Measurements from ENCODE around the gene CARD8.
A peak's percentile ranks its signal among the peaks of the same experiment; 100 is the strongest.

CARD8 gene

GRCh38 chr19:48255376-48256303 lies at the start of gene CARD8:
TSS of gene CARD8 (minus strand) at chr19:48255912. CDS start at chr19:48241020, 14,892 bp downstream.
- Histone ChIP-seq H3K27me3 (ENCODE audit: insufficient read depth, low read depth, severe bottlenecking) (no peaks in the 10 kb centered on the region), H3K36me3 (no peaks in the 10 kb centered on the region), H3K27ac (peak within 1 kb of the TSS; percentile 93), H3K4me3 (ENCODE audit: low read depth, low read length) (peak within 1 kb of the TSS; percentile 63), H3K9me3 (ENCODE audit: severe bottlenecking) (no peaks in the 10 kb centered on the region)
- DNase-seq: peak; percentile 79
- TF ChIP-seq, protein P1, sequence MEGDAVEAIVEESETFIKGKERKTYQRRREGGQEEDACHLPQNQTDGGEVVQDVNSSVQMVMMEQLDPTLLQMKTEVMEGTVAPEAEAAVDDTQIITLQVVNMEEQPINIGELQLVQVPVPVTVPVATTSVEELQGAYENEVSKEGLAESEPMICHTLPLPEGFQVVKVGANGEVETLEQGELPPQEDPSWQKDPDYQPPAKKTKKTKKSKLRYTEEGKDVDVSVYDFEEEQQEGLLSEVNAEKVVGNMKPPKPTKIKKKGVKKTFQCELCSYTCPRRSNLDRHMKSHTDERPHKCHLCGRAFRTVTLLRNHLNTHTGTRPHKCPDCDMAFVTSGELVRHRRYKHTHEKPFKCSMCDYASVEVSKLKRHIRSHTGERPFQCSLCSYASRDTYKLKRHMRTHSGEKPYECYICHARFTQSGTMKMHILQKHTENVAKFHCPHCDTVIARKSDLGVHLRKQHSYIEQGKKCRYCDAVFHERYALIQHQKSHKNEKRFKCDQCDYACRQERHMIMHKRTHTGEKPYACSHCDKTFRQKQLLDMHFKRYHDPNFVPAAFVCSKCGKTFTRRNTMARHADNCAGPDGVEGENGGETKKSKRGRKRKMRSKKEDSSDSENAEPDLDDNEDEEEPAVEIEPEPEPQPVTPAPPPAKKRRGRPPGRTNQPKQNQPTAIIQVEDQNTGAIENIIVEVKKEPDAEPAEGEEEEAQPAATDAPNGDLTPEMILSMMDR (IDR thresholded peaks at IDR 0.05; ENCODE audit: low read depth, low read length): no peak

DNA sequence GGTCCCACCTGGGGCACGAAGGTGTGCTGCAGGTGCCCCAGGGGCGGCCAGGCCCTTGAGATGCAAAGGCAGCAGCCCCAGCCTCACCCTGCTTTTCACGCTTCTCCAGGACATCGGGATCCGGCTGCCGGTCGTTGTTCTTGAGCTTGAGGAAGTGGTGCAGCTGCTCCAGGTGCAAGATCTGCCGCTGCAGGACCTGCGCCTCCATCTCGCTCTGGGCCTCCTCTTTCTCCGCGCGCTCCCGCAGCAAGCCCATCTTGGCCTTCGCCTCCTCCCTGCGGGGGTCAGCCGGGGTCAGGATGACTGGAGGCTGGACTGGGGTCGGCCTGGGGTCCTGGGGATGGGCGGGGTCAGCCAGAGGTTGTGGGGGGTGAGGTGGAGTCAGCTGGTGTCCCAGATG lies 48.2 kb upstream of the CARD8 start:
- Histone ChIP-seq H3K27me3 (ENCODE audit: insufficient read depth, low read depth, severe bottlenecking) (no peaks in the 10 kb centered on the region), H3K27ac (no peak overlapping the region), H3K4me3 (ENCODE audit: low read depth, low read length) (no peak overlapping the region), H3K36me3 (no peaks in the 10 kb centered on the region), H3K9me3 (ENCODE audit: severe bottlenecking) (no peaks in the 10 kb centered on the region)
- DNase-seq: no peak
- TF ChIP-seq, protein P1 (IDR thresholded peaks at IDR 0.05; ENCODE audit: low read depth, low read length): no peak

DNA sequence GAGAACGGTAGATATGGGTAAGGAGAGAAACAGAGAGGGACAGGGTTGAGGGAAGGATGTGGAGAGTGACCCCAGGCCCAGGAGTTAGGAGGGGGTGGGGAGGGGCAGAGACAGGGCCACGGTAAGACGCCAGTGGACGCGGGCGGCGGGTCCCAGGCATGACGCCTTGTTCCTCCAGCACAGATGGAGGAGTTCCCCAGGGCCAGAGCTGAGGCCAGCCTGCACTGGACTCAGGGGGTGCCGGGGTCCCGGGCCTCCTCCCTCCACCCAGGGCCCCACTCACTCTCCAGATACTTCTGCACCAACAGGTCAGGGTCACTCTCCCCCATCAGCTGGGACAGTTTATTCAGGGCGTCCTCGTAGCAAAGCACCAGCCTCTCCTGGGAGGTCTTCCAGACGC lies 47.7 kb upstream of the CARD8 start:
- TF ChIP-seq, protein P1 (IDR thresholded peaks at IDR 0.05; ENCODE audit: low read depth, low read length): no peak
- H3K27ac ChIP-seq: no peak overlapping the region

DNA sequence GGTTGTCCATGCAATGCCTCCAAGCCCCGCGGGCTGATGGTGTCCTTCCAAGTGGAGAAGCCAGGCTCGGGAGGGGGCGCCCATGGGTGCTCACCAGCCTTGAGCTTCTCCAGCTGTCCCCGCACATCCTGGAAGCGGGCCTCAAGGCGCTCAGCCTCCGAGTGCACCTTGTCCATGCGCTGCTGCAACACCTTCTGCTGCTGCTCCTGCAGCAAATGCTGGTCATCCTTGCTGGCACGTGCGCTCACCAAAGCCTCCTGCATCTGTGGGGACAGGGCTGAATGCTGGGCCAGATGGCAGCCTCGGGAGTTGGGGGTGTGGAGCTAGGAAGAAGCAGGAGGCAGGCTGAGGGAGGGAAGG lies 46.9 kb upstream of the CARD8 start:
- Histone ChIP-seq H3K27ac (no peak overlapping the region), H3K4me3 (ENCODE audit: low read depth, low read length) (no peak overlapping the region), H3K27me3 (ENCODE audit: insufficient read depth, low read depth, severe bottlenecking) (no peaks in the 10 kb centered on the region), H3K36me3 (no peaks in the 10 kb centered on the region), H3K9me3 (ENCODE audit: severe bottlenecking) (no peaks in the 10 kb centered on the region)
- peak; percentile 79 for DNase-seq
- TF ChIP-seq, protein P1 (IDR thresholded peaks at IDR 0.05; ENCODE audit: low read depth, low read length): no peak

More for the DNA sequence above, 47.7 kb upstream of the CARD8 start:
- H3K27me3 ChIP-seq (ENCODE audit: insufficient read depth, low read depth, severe bottlenecking): no peaks in the 10 kb centered on the region
- H3K9me3 ChIP-seq (ENCODE audit: severe bottlenecking): no peaks in the 10 kb centered on the region
- DNase-seq: no peak
- no peaks in the 10 kb centered on the region for H3K36me3 ChIP-seq
- no peak overlapping the region for H3K4me3 ChIP-seq (ENCODE audit: low read depth, low read length)

- DNase-seq: no peak
- no peaks in the 10 kb centered on the region for H3K9me3 ChIP-seq (ENCODE audit: severe bottlenecking)
- H3K27ac ChIP-seq: no peak overlapping the region
- TF ChIP-seq, protein P1 (IDR thresholded peaks at IDR 0.05; ENCODE audit: low read depth, low read length): no peak
- no peaks in the 10 kb centered on the region for H3K36me3 ChIP-seq
- no peaks in the 10 kb centered on the region for H3K27me3 ChIP-seq (ENCODE audit: insufficient read depth, low read depth, severe bottlenecking)
- no peak overlapping the region for H3K4me3 ChIP-seq (ENCODE audit: low read depth, low read length)
These were observed 46.3 kb upstream of the CARD8 start for GRCh38 chr19:48301886-48302599.
